ENCODE data around the gene GIGYF2.

GRCh38 chr2:232897598-232898408 is 200.7 kb downstream of the GIGYF2 start:
- TF ChIP-seq, protein P1, sequence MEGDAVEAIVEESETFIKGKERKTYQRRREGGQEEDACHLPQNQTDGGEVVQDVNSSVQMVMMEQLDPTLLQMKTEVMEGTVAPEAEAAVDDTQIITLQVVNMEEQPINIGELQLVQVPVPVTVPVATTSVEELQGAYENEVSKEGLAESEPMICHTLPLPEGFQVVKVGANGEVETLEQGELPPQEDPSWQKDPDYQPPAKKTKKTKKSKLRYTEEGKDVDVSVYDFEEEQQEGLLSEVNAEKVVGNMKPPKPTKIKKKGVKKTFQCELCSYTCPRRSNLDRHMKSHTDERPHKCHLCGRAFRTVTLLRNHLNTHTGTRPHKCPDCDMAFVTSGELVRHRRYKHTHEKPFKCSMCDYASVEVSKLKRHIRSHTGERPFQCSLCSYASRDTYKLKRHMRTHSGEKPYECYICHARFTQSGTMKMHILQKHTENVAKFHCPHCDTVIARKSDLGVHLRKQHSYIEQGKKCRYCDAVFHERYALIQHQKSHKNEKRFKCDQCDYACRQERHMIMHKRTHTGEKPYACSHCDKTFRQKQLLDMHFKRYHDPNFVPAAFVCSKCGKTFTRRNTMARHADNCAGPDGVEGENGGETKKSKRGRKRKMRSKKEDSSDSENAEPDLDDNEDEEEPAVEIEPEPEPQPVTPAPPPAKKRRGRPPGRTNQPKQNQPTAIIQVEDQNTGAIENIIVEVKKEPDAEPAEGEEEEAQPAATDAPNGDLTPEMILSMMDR (conservative IDR thresholded peaks at IDR 0.05; ENCODE audit: low read length), result no peak
- no peak for TF ChIP-seq EZH2phosphoT487 (IDR thresholded peaks at IDR 0.05; ENCODE audit: borderline replicate concordance, low read depth, low read length)
